ENCODE measurements around the gene F2R. TPM values are rescaled to one million over a fixed set of nuclear protein-coding genes. Genes with fewer than 3 reads are reported as not detected.

F2R gene
- total and polyA plus RNA-seq, 2 of the 4 experiments (the other 2 are of a cell fraction): 85.7 to 147 TPM

- Histone ChIP-seq H3K79me1 (ENCODE audit: low read depth in 1 of 2, low read length in 2 of 2) (peaks cover 0 to 4% of the 10 kb centered on the region in 2 experiments; a peak in 2 of 4 replicates), H3K36me3 (ENCODE audit: control insufficient read depth, insufficient read depth, low read length) (no peaks in the 10 kb centered on the region), H4K91ac (ENCODE audit: insufficient read depth, low read depth, low read length) (peak overlapping the region; percentile 88; the same call in 1 of the 2 replicates), H2AFZ (replicated peaks; ENCODE audit: low read length, poor library complexity) (no peak overlapping the region), H3K4me1 (ENCODE audit: control insufficient read depth, insufficient read depth, low read length) (peaks cover 25% of the 10 kb centered on the region), H3K56ac (ENCODE audit: extremely low read depth, insufficient read depth, low read length) (peak overlapping the region; percentile 48; the same call in 1 of the 2 replicates), H2BK5ac (ENCODE audit: low read depth, low read length, poor library complexity, severe bottlenecking) (peak overlapping the region; percentile 13), H2AK5ac (ENCODE audit: low read depth, low read length) (peak overlapping the region; percentile 97; the same call in 1 of the 2 replicates), H3K4ac (ENCODE audit: low read depth, low read length) (peak overlapping the region; percentile 83; the same call in 1 of the 2 replicates), H2BK20ac (ENCODE audit: low read depth, low read length) (peak overlapping the region; percentile 81; the same call in 1 of the 2 replicates), H3K27me3 (ENCODE audit: control insufficient read depth, insufficient read depth, low read length) (no peaks in the 10 kb centered on the region), H3K9me3 (ENCODE audit: control insufficient read depth, insufficient read depth, low read length) (no peaks in the 10 kb centered on the region), H4K8ac (ENCODE audit: low read depth in 2 of 2, low read length in 2 of 2) (peak overlapping the region; percentile 64 to 75; a peak in 3 of 4 replicates), H3K9me1 (ENCODE audit: insufficient read depth, low read length) (peaks cover 8% of the 10 kb centered on the region; the same call in 1 of the 2 replicates), H4K20me1 (ENCODE audit: insufficient read depth, low read length) (no peaks in the 10 kb centered on the region), H3K18ac (ENCODE audit: low read depth, low read length) (peak overlapping the region; percentile 71; the same call in 1 of the 2 replicates), H3K4me3 (ENCODE audit: insufficient read depth, low read depth, low read length) (no peak overlapping the region), H3K14ac (replicated peaks; ENCODE audit: low read depth, low read length) (no peak overlapping the region), H3K27ac (ENCODE audit: insufficient read depth, low read length) (no peak overlapping the region), H2BK120ac (ENCODE audit: low read depth, low read length) (peak overlapping the region; percentile 99), H2AK9ac (replicated peaks; ENCODE audit: low read depth, low read length, poor library complexity) (no peak overlapping the region), H3K4me2 (ENCODE audit: low read depth, low read length) (no peak overlapping the region), H4K5ac (ENCODE audit: low read depth, low read length) (no peak overlapping the region), H2BK15ac (ENCODE audit: low read depth, low read length) (peak overlapping the region; percentile 98), H3K9ac (ENCODE audit: low read depth, low read length) (no peak overlapping the region), H3K23ac (ENCODE audit: low read depth, low read length) (peak overlapping the region; percentile 14; the same call in 1 of the 2 replicates)
- no CpG with 5 or more reads among the region's 3 CpGs for WGBS, 2 experiments (ENCODE audit: extremely low coverage in 2 of 2, insufficient read length in 1 of 2)
- ATAC-seq (ENCODE audit: low read depth): no peak
- ChIA-PET POLR2A (ENCODE audit: unreplicated experiment) (interaction anchor here (0.6 kb wide), 1 partner anchor 75 kb away, joined by 3 read pairs; no protein-coding TSS in a partner anchor), CTCF (interaction anchor here (1.1 kb wide), 1 partner anchor 125 kb away, joined by 5 read pairs; the partner anchor contains the start of gene F2RL1)
- intact Hi-C loops (cut with micrococcal nuclease) (no loop called here), in situ Hi-C loops (cut with MboI; ENCODE audit: low sequenced_read_pairs) (no loop called here), dilution Hi-C loops (cut with HindIII; ENCODE audit: low sequenced_read_pairs, unreplicated experiment) (no loop called here)
- no peak for DNase-seq
- TF ChIP-seq RCOR1 (IDR thresholded peaks at IDR 0.05; ENCODE audit: insufficient replicate concordance, low read length) (no peak), CEBPB (IDR thresholded peaks at IDR 0.05; ENCODE audit: low read depth, low read length) (no peak), USF2 (IDR thresholded peaks at IDR 0.05; ENCODE audit: low read depth, low read length) (no peak), SMC3 (IDR thresholded peaks at IDR 0.05; ENCODE audit: low read depth, low read length) (no peak), MAFK (IDR thresholded peaks at IDR 0.05; ENCODE audit: low read depth, low read length) (no peak), FOS (IDR thresholded peaks at IDR 0.05; ENCODE audit: low read depth, low read length) (no peak), MAZ (IDR thresholded peaks at IDR 0.05; ENCODE audit: borderline replicate concordance, low read depth, low read length) (no peak)
- no TSS peak for BruUV-seq (replicated peaks)
Observed at GRCh38 chr5:76693141-76693540, 22.8 kb upstream of the F2R start.

All from IMR-90 (cell line).